Neural cell (in vitro differentiated cells): ENCODE measurements around the gene CDKAL1.

ENCODE experiments used
- CTCF ChIP-seq: fragments of 450-650 bp; IDR thresholded peaks from 2 replicates; pipeline ENCODE4 v1.5.1; 2014; ENCODE audit warnings: antibody characterized with exemption, mild to moderate bottlenecking, moderate library complexity; ENCODE audit not compliant: poor library complexity, severe bottlenecking
- EZH2 ChIP-seq: fragments of 200-600, 300-800 bp; shearing (Covaris generic), sonication (generic); IDR thresholded peaks from 2 replicates; pipeline ENCODE4 v1.6.1; 2014; ENCODE audit warnings: antibody characterized with exemption, low read length, borderline replicate concordance, mild to moderate bottlenecking; ENCODE audit not compliant: insufficient read depth, poor library complexity, severe bottlenecking
- SMC3 ChIP-seq: fragments of 450-650 bp; conservative IDR thresholded peaks from 2 replicates; pipeline ENCODE4 v1.6.1; 2014; ENCODE audit warnings: antibody characterized with exemption, mild to moderate bottlenecking, moderate library complexity; ENCODE audit not compliant: poor library complexity

GRCh38 chr6:21131406-21131805 is 597.1 kb downstream of the CDKAL1 start:
- TF ChIP-seq EZH2 (no peak), CTCF (no peak), SMC3 (no peak)
